K562 (cell line): Measurements from ENCODE around the gene CFP. TPM values are rescaled to one million over a fixed set of nuclear protein-coding genes. Genes with fewer than 3 reads are reported as not detected.

Experiments
- CHD1 ChIP-seq: fragments of 200-600 bp; sonication (generic); IDR thresholded peaks from one replicate; pipeline ENCODE4 v1.6.1; 2012; ENCODE audit warnings: mild to moderate bottlenecking, moderate library complexity, low read length, inconsistent platforms
- FOXK1 ChIP-seq: sonication (generic); formaldehyde crosslinking; IDR thresholded peaks from 2 replicates; pipeline ENCODE4 v1.8.0; 2022; ENCODE audit warnings: missing genetic modification reagents, mild to moderate bottlenecking, borderline replicate concordance
- KDM5B ChIP-seq: fragments of 200-600 bp; sonication (generic); IDR thresholded peaks from 2 replicates; pipeline ENCODE4 v1.6.1; 2012; ENCODE audit warnings: low read depth, mild to moderate bottlenecking, moderate library complexity, low read length, control low read depth, inconsistent platforms; ENCODE audit not compliant: insufficient replicate concordance
- NCOA1 ChIP-seq: fragments of 450-650 bp; IDR thresholded peaks from 2 replicates; pipeline ENCODE4 v1.6.1; 2016; ENCODE audit warnings: low read depth
- NFYB ChIP-seq: IDR thresholded peaks from 2 replicates; pipeline ENCODE4 v1.6.1; 2011; ENCODE audit warnings: mild to moderate bottlenecking, moderate library complexity; ENCODE audit not compliant: insufficient read length; ENCODE audit errors: extremely low read depth
- PHF21A ChIP-seq: fragments of 450-650 bp; IDR thresholded peaks from 2 replicates; pipeline ENCODE4 v1.6.1; 2017; ENCODE audit warnings: low read depth, borderline replicate concordance
- TFAM ChIP-seq: fragments of 250-450 bp; sonication (Bioruptor Pico); conservative IDR thresholded peaks from 2 replicates; pipeline ENCODE4 v1.5.0; 2021; ENCODE audit warnings: mild to moderate bottlenecking, moderate library complexity
- ZBTB17 ChIP-seq: fragments of 450-650 bp; formaldehyde crosslinking; IDR thresholded peaks from 2 replicates; pipeline ENCODE4 v1.4.0; 2020; ENCODE audit warnings: mild to moderate bottlenecking
- polyA plus RNA-seq, 8 experiments: library from polyadenylated mRNA; depleted of rRNA in 4 of 8; stranded (reverse) in 5 of 8; unstranded in 3 of 8; fragments of >200 nt; fragmentation: Nextera tagmentation in 2 of 8; fragmentation: Illumina TruSeq in 1 of 8; extraction: Ambion mirVana in 2 of 8; extraction: Trizol in 1 of 8; gene quantifications; 2 replicates each; pipeline versions ENCODE4 v1.2.1 to v1.2.3, GENCODE V29; 2011 to 2014; ENCODE audit warnings: inconsistent platforms in 1 of 8, missing spikeins in 1 of 8
- total RNA-seq, 7 experiments: library from RNA; depleted of rRNA in 6 of 7; stranded (reverse); fragments of >200 nt in 6 of 7; fragmentation: Illumina TruSeq in 2 of 7; extraction: Trizol in 2 of 7; gene quantifications; 2 replicates each; pipeline versions ENCODE4 v1.2.1 to v1.2.3, GENCODE V29; 2011 to 2021; ENCODE audit warnings: low replicate concordance in 1 of 7
- TF ChIP-seq, protein P1 (sequence below): fragments of 250-450 bp; sonication (Bioruptor Pico); IDR thresholded peaks from 2 replicates; pipeline ENCODE4 v1.4.0; 2020
- TF ChIP-seq, protein P2 (sequence below), 2 experiments: fragments of 450-650 bp; conservative IDR thresholded peaks; 2 replicates each; pipeline ENCODE4 v1.6.1; 2017; ENCODE audit warnings: mild to moderate bottlenecking in 2 of 2, moderate library complexity in 2 of 2
- TF ChIP-seq, protein P3 (sequence below), 2 experiments: fragments of 150-350 bp in 1 of 2; IDR thresholded peaks; 2 replicates each; pipeline ENCODE4 v1.6.1; 2012 to 2016; ENCODE audit warnings: low read depth in 2 of 2, low read length in 2 of 2, mild to moderate bottlenecking in 1 of 2, moderate library complexity in 1 of 2

CFP gene
- total and polyA plus RNA-seq, 9 of the 15 experiments (the other 6 are each of a cell fraction or from before 2014, with no cell fraction given) = 0.18 to 2.0 (median 0.55) TPM

DNA sequence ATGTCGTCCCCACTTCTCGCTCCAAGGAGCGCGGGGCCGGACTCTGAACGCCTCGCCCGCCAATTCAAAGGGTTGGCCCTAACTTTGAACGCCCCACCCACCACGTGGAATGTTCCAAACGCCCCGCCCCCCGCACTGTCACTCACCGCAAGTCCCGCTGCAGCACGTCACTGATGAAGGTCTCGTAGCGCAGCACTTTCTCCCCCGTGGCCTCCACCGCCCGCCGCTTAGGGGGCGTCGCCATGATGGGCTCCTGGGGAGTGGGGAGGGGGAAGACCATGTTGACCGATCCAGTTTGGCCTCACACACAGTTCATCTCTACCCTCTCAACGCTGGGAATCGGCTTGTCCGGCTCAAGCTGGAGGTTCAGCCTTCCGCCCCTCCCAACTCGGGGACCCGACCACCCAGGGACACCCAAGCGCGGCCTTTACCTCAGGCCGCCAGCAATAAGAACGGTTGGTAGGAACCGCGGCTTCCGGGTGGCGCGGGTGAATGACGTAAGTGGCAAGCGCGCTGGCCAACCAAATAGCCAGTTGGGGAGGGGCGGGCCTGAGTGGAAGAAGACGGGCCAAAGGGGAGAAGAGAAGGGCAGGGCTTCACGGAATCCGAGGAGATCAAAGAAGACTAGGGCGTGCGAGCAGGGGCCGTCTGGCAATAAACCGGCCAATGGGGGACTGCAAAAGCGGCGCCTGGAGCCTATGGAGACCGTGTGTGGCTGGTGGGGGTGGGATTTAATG is 29.1 kb upstream of the CFP start, which contains the start of gene UXT (continued):
- peak; percentile 89; the same call in 1 of the 2 replicates for TF ChIP-seq FOXK1 (CRISPR knock-in tag)
- TF ChIP-seq ZBTB17 = no peak
- TF ChIP-seq, protein P1, sequence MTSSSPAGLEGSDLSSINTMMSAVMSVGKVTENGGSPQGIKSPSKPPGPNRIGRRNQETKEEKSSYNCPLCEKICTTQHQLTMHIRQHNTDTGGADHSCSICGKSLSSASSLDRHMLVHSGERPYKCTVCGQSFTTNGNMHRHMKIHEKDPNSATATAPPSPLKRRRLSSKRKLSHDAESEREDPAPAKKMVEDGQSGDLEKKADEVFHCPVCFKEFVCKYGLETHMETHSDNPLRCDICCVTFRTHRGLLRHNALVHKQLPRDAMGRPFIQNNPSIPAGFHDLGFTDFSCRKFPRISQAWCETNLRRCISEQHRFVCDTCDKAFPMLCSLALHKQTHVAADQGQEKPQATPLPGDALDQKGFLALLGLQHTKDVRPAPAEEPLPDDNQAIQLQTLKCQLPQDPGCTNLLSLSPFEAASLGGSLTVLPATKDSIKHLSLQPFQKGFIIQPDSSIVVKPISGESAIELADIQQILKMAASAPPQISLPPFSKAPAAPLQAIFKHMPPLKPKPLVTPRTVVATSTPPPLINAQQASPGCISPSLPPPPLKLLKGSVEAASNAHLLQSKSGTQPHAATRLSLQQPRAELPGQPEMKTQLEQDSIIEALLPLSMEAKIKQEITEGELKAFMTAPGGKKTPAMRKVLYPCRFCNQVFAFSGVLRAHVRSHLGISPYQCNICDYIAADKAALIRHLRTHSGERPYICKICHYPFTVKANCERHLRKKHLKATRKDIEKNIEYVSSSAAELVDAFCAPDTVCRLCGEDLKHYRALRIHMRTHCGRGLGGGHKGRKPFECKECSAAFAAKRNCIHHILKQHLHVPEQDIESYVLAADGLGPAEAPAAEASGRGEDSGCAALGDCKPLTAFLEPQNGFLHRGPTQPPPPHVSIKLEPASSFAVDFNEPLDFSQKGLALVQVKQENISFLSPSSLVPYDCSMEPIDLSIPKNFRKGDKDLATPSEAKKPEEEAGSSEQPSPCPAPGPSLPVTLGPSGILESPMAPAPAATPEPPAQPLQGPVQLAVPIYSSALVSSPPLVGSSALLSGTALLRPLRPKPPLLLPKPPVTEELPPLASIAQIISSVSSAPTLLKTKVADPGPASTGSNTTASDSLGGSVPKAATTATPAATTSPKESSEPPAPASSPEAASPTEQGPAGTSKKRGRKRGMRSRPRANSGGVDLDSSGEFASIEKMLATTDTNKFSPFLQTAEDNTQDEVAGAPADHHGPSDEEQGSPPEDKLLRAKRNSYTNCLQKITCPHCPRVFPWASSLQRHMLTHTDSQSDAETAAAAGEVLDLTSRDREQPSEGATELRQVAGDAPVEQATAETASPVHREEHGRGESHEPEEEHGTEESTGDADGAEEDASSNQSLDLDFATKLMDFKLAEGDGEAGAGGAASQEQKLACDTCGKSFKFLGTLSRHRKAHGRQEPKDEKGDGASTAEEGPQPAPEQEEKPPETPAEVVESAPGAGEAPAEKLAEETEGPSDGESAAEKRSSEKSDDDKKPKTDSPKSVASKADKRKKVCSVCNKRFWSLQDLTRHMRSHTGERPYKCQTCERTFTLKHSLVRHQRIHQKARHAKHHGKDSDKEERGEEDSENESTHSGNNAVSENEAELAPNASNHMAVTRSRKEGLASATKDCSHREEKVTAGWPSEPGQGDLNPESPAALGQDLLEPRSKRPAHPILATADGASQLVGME = no peak
- no peak for TF ChIP-seq TFAM (CRISPR knock-in tag)
- TF ChIP-seq, protein P2, sequence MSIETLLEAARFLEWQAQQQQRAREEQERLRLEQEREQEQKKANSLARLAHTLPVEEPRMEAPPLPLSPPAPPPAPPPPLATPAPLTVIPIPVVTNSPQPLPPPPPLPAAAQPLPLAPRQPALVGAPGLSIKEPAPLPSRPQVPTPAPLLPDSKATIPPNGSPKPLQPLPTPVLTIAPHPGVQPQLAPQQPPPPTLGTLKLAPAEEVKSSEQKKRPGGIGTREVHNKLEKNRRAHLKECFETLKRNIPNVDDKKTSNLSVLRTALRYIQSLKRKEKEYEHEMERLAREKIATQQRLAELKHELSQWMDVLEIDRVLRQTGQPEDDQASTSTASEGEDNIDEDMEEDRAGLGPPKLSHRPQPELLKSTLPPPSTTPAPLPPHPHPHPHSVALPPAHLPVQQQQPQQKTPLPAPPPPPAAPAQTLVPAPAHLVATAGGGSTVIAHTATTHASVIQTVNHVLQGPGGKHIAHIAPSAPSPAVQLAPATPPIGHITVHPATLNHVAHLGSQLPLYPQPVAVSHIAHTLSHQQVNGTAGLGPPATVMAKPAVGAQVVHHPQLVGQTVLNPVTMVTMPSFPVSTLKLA (conservative IDR thresholded peaks at IDR 0.05) = peak; percentile 92 to 95
- peak; percentile 77 for TF ChIP-seq CHD1
- no peak for TF ChIP-seq NCOA1
- peak; percentile 59 for TF ChIP-seq NFYB
- TF ChIP-seq, protein P3, sequence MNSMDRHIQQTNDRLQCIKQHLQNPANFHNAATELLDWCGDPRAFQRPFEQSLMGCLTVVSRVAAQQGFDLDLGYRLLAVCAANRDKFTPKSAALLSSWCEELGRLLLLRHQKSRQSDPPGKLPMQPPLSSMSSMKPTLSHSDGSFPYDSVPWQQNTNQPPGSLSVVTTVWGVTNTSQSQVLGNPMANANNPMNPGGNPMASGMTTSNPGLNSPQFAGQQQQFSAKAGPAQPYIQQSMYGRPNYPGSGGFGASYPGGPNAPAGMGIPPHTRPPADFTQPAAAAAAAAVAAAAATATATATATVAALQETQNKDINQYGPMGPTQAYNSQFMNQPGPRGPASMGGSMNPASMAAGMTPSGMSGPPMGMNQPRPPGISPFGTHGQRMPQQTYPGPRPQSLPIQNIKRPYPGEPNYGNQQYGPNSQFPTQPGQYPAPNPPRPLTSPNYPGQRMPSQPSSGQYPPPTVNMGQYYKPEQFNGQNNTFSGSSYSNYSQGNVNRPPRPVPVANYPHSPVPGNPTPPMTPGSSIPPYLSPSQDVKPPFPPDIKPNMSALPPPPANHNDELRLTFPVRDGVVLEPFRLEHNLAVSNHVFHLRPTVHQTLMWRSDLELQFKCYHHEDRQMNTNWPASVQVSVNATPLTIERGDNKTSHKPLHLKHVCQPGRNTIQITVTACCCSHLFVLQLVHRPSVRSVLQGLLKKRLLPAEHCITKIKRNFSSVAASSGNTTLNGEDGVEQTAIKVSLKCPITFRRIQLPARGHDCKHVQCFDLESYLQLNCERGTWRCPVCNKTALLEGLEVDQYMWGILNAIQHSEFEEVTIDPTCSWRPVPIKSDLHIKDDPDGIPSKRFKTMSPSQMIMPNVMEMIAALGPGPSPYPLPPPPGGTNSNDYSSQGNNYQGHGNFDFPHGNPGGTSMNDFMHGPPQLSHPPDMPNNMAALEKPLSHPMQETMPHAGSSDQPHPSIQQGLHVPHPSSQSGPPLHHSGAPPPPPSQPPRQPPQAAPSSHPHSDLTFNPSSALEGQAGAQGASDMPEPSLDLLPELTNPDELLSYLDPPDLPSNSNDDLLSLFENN (IDR thresholded peaks at IDR 0.05; ENCODE audit: low read depth in 2 of 2, low read length in 2 of 2) = no peak
- peak; percentile 78 for TF ChIP-seq KDM5B
- peak; percentile 50; the same call in 1 of the 2 replicates for TF ChIP-seq PHF21A
